CD14-positive monocyte (primary cell): Measurements from ENCODE around the gene SASH1. TPM values are rescaled to one million over a fixed set of nuclear protein-coding genes. Genes with fewer than 3 reads are reported as not detected.

Source experiments
- DNase-seq, 3 donors: peaks; one replicate each; pipeline ENCODE4 v3.0.0-alpha.2; 2011 to 2022
- H2AFZ ChIP-seq: 2 replicates; pipeline ENCODE4 v1.6.0; 2012; ENCODE audit warnings: mild to moderate bottlenecking, low read depth, low read length, inconsistent platforms; ENCODE audit not compliant: insufficient read depth, poor library complexity, severe bottlenecking
- H3K27ac ChIP-seq, 2 donors: 1 replicate in 1 of 2; 2 replicates in 1 of 2; pipeline ENCODE4 v1.5.1; 2012 to 2013; ENCODE audit warnings: low read length in 2 of 2, control low read depth in 1 of 2, inconsistent platforms in 1 of 2, low read depth in 1 of 2, mild to moderate bottlenecking in 1 of 2
- H3K27me3 ChIP-seq, 2 donors: one replicate each; pipeline versions ENCODE4 v1.6.0 to v1.6.1; 2011 to 2013; ENCODE audit warnings: low read length in 2 of 2; ENCODE audit not compliant: control insufficient read depth in 2 of 2, insufficient read depth in 2 of 2
- H3K36me3 ChIP-seq, 2 donors: replicated peaks in 1 of 2; 1 replicate in 1 of 2; 2 replicates in 1 of 2; pipeline versions ENCODE4 v1.5.1 to v1.6.1; 2012 to 2013; ENCODE audit warnings: low read length in 2 of 2, control low read depth in 1 of 2, inconsistent platforms in 1 of 2, mild to moderate bottlenecking in 1 of 2; ENCODE audit not compliant: insufficient read depth in 2 of 2, control insufficient read depth in 1 of 2
- H3K4me1 ChIP-seq, 2 donors: 1 replicate in 1 of 2; 2 replicates in 1 of 2; pipeline versions ENCODE4 v1.5.1 to v1.6.1; 2012 to 2013; ENCODE audit warnings: low read length in 2 of 2, control low read depth in 1 of 2, inconsistent platforms in 1 of 2, mild to moderate bottlenecking in 1 of 2, moderate library complexity in 1 of 2; ENCODE audit not compliant: insufficient read depth in 2 of 2, control insufficient read depth in 1 of 2
- H3K4me2 ChIP-seq: replicated peaks from 2 replicates; pipeline ENCODE3; 2012; ENCODE audit warnings: low read length, moderate library complexity, mild to moderate bottlenecking; ENCODE audit not compliant: poor library complexity, severe bottlenecking; ENCODE audit errors: extremely low read depth
- H3K4me3 ChIP-seq, 3 experiments: fragments of 200-600 bp in 1 of 3; sonication (generic) in 1 of 3; replicated peaks in 1 of 3; 1 replicate in 2 of 3; 2 replicates in 1 of 3; pipeline ENCODE4 v1.5.1; 2011 to 2013; ENCODE audit warnings: low read length in 3 of 3, mild to moderate bottlenecking in 3 of 3, control low read depth in 2 of 3, low read depth in 2 of 3, inconsistent platforms in 1 of 3, moderate library complexity in 1 of 3
- H3K79me2 ChIP-seq: 2 replicates; pipeline ENCODE4 v1.6.0; 2012; ENCODE audit warnings: mild to moderate bottlenecking, control low read depth, inconsistent platforms, low read length, moderate library complexity; ENCODE audit not compliant: insufficient read depth
- H3K9ac ChIP-seq: 2 replicates; pipeline ENCODE4 v1.6.0; 2017; ENCODE audit warnings: low read length, mild to moderate bottlenecking; ENCODE audit not compliant: insufficient read depth, poor library complexity, severe bottlenecking
- H3K9me3 ChIP-seq, 2 donors: replicated peaks in 1 of 2; 1 replicate in 1 of 2; 2 replicates in 1 of 2; pipeline versions ENCODE4 v1.5.1 to v1.6.1; 2012 to 2013; ENCODE audit warnings: low read length in 2 of 2, control low read depth in 1 of 2; ENCODE audit not compliant: control insufficient read depth in 1 of 2, insufficient read depth in 1 of 2
- H4K20me1 ChIP-seq: 2 replicates; pipeline ENCODE4 v1.6.0; 2012; ENCODE audit warnings: mild to moderate bottlenecking, low read length, control low read depth, moderate library complexity; ENCODE audit not compliant: insufficient read depth
- H3K27ac Mint-ChIP-seq, 7 donors: one replicate each; pipeline ENCODE4 v1.8.0; 2020; ENCODE audit warnings: mild to moderate bottlenecking in 7 of 7, mixed read lengths in 7 of 7, moderate library complexity in 6 of 7, inconsistent platforms in 2 of 7
- H3K27me3 Mint-ChIP-seq, 3 donors: one replicate each; pipeline ENCODE4 v1.8.0; 2021 to 2022; ENCODE audit warnings: low read depth in 3 of 3, mild to moderate bottlenecking in 3 of 3, mixed read lengths in 3 of 3, moderate library complexity in 3 of 3, inconsistent platforms in 1 of 3
- H3K36me3 Mint-ChIP-seq, 2 donors: one replicate each; pipeline ENCODE4 v1.8.0; 2020; ENCODE audit warnings: mixed read lengths in 2 of 2, inconsistent platforms in 1 of 2, mild to moderate bottlenecking in 1 of 2
- H3K4me1 Mint-ChIP-seq: one replicate; pipeline ENCODE4 v1.8.0; 2020; ENCODE audit warnings: mild to moderate bottlenecking, mixed read lengths
- H3K4me3 Mint-ChIP-seq, 2 donors: one replicate each; pipeline ENCODE4 v1.8.0; 2020; ENCODE audit warnings: mild to moderate bottlenecking in 2 of 2, mixed read lengths in 2 of 2, moderate library complexity in 1 of 2
- H3K9me3 Mint-ChIP-seq, 7 donors: one replicate each; pipeline ENCODE4 v1.8.0; 2020 to 2022; ENCODE audit warnings: mixed read lengths in 7 of 7, mild to moderate bottlenecking in 6 of 7, moderate library complexity in 6 of 7, inconsistent platforms in 2 of 7
- WGBS: methylation state at CpG from one replicate; pipeline ENCODE4 v1.1.5; 2013; ENCODE audit warnings: missing lambda C conversion rate; ENCODE audit not compliant: insufficient coverage; 5-methylcytosine and 5-hydroxymethylcytosine counted together
- intact Hi-C, 2 donors: fragments of 100-400 bp; cut with micrococcal nuclease; formaldehyde crosslinking; loops; one replicate each; pipeline versions ENCODE4 v1.15.0 to v1.15.1; 2023
- polyA plus RNA-seq, 3 donors: library from polyadenylated mRNA; depleted of rRNA in 1 of 3; unstranded in 2 of 3; stranded (reverse) in 1 of 3; fragments of 300-500 nt in 2 of 3; fragments of >200 nt in 1 of 3; fragmentation: Illumina TruSeq in 2 of 3; gene quantifications; 1 replicate in 2 of 3; 2 replicates in 1 of 3; pipeline ENCODE4 v1.2.3, GENCODE V29; 2012 to 2021
- TF ChIP-seq, protein P1 (sequence below): fragments of 200-600 bp; IDR thresholded peaks from one replicate; pipeline ENCODE4 v1.8.0; 2022; ENCODE audit warnings: antibody characterized with exemption, mild to moderate bottlenecking

SASH1 gene
- polyA plus RNA-seq, 3 donors, result 0.90 to 5.1 (median 4.7) TPM

DNA sequence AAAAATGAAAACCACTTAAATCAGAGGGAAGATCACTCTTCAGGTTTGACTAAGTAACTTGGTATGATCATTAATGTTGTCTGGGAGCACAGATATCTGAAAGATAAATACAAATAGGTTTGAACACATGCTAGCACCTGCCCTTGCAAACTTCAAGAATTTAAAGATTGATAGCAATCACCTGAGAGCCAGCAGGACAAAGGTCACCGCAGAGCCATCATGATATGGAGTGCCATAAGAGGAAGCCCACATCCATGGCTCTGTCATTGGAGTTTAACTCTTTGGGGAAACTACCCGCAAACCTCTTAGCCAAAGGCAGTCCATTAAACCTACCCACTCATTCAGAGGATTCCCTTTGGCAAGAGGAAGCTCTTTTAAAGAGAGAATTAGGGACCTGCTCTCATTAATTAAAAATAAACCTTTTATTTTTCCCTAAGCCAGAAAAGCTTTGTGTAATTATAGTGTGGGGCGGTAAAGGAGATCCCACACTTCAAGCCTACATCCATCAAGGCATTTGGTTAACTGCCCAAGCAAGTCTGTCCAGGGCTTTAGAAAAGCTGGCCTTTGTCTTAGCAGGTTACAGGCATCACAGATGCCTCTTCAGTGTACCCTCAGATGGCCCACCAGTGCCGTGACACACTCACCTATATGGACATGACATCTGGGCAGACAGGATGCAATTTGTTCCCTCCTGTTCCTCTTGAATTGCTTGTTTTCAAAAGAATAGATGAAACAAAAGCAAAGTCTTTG is 73.0 kb downstream of the SASH1 start:
- H3K9ac ChIP-seq, result no peak overlapping the region
- peaks cover 12 to 28% (median 15%) of the 10 kb centered on the region in 3 donors for H3K27me3 Mint-ChIP-seq
- intact Hi-C loops, result no loop called here
- no peaks in the 10 kb centered on the region for H3K36me3 Mint-ChIP-seq
- 100% methylated on average over 1 of the region's 4 CpGs for WGBS
- TF ChIP-seq, protein P1, sequence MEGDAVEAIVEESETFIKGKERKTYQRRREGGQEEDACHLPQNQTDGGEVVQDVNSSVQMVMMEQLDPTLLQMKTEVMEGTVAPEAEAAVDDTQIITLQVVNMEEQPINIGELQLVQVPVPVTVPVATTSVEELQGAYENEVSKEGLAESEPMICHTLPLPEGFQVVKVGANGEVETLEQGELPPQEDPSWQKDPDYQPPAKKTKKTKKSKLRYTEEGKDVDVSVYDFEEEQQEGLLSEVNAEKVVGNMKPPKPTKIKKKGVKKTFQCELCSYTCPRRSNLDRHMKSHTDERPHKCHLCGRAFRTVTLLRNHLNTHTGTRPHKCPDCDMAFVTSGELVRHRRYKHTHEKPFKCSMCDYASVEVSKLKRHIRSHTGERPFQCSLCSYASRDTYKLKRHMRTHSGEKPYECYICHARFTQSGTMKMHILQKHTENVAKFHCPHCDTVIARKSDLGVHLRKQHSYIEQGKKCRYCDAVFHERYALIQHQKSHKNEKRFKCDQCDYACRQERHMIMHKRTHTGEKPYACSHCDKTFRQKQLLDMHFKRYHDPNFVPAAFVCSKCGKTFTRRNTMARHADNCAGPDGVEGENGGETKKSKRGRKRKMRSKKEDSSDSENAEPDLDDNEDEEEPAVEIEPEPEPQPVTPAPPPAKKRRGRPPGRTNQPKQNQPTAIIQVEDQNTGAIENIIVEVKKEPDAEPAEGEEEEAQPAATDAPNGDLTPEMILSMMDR, result no peak
- H3K9me3 Mint-ChIP-seq, result peaks cover 0 to 3% (median 1%) of the 10 kb centered on the region in 7 donors
- peaks cover 3% of the 10 kb centered on the region for H4K20me1 ChIP-seq
- H3K4me2 ChIP-seq, result no peak overlapping the region
- H2AFZ ChIP-seq, result no peak overlapping the region
- H3K79me2 ChIP-seq, result no peaks in the 10 kb centered on the region
- no peak overlapping the region for H3K27ac Mint-ChIP-seq
- H3K9me3 ChIP-seq, result no peaks in the 10 kb centered on the region
- H3K27me3 ChIP-seq, result peaks cover 2 to 3% of the 10 kb centered on the region in 2 donors
- no peak for DNase-seq
- peaks cover 2% of the 10 kb centered on the region for H3K4me1 Mint-ChIP-seq
- H3K4me1 ChIP-seq, result no peaks in the 10 kb centered on the region
- no peaks in the 10 kb centered on the region for H3K36me3 ChIP-seq
- H3K4me3 ChIP-seq, result no peak overlapping the region
- H3K4me3 Mint-ChIP-seq, result no peak overlapping the region
- no peak overlapping the region for H3K27ac ChIP-seq

DNA sequence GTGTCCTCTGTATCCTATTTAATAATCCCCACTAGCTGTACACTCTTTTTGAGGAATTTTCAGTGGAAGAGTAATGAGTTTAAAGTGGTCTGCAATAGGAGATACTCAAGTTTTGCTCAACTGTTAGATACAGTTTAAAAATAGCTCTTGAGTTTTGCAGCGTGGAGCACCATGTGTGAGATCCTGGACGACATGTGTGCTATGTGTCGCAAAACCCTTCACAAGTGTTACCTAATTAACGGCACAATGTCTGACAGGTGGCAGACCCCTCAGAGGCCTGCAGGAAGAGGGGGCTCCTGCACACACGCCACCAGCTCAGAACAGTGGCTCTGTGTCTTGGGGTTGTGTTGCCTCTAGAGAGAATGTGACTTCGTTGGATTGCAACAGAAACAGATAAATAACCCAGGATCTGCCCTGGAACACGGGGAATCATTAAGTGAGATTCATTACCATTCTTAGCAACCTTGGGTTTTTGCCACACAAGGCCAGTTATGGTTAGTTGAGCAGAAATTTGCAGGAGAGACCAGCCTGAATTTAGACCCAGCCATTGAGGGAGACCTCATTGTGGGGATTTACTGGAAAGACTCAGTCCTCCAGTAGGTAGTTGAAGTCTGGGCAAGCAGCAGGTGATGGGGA is 73.8 kb downstream of the SASH1 start:
- Histone ChIP-seq H3K9ac (no peak overlapping the region), H3K27me3 (peaks cover 2 to 3% of the 10 kb centered on the region in 2 donors), H3K4me1 (no peaks in the 10 kb centered on the region), H3K36me3 (no peaks in the 10 kb centered on the region), H4K20me1 (peaks cover 3% of the 10 kb centered on the region), H3K4me3 (no peak overlapping the region), H3K27ac (no peak overlapping the region), H3K79me2 (no peaks in the 10 kb centered on the region), H3K4me2 (no peak overlapping the region), H3K9me3 (no peaks in the 10 kb centered on the region), H2AFZ (no peak overlapping the region)
- no peak for DNase-seq
- TF ChIP-seq, protein P1, result no peak
- Mint-ChIP-seq H3K27ac (no peak overlapping the region), H3K36me3 (no peaks in the 10 kb centered on the region), H3K4me3 (no peak overlapping the region), H3K4me1 (peaks cover 2% of the 10 kb centered on the region), H3K27me3 (peaks cover 12 to 31% (median 15%) of the 10 kb centered on the region in 3 donors), H3K9me3 (peaks cover 0 to 3% (median 1%) of the 10 kb centered on the region in 7 donors)
- intact Hi-C loops, result no loop called here
- WGBS, result 79% methylated on average over 4 of the region's 7 CpGs
